HG03280 (cell line): ENCODE data around the gene TUBB.

Experiments used
- ATAC-seq: cut with Tn5 transposase; IDR thresholded peaks from one replicate; pipeline ENCODE4 v1.9.1; 2021; ENCODE audit warnings: mild to moderate bottlenecking, moderate library complexity; ENCODE audit not compliant: unreplicated experiment

TUBB gene

DNA sequence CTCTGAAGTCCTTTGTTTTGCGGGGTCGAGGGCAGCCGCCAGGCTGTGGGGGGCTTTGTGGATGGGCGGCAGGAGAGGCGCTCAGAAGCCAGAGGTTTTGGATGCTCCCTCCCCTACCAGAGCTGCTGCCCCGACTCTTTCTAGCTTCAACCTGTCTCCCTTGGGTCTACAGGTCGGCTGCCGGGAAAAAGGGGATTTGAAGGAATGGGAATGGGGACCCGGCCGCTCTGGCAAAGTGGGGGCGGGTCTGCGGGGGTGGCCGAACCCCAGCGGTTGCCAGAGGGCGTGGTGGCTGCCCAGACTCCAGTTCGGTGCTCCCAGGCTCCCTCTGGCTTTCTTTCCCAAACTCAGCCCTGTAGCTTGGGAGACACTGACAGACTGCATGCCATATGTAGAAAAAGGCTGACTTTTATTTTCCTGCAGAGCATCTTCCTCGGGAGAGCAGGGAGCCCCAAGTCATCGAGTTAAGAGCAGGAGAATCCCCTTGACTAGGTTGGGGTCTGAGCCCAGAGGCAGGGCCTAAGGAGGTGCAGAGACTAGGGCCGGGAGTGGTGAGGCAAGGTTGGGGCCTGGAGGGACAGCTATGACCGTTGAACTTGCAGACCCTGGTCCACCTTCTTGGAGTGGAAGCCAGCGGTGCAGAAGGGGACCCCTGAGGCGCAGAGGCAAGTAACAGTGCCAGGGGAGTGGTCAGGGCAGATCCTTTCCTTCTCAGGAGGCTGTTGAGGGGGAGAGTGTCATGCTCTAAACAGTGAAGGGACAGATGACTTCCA lies 32.3 kb upstream of the TUBB start:
- ATAC-seq = no peak

DNA sequence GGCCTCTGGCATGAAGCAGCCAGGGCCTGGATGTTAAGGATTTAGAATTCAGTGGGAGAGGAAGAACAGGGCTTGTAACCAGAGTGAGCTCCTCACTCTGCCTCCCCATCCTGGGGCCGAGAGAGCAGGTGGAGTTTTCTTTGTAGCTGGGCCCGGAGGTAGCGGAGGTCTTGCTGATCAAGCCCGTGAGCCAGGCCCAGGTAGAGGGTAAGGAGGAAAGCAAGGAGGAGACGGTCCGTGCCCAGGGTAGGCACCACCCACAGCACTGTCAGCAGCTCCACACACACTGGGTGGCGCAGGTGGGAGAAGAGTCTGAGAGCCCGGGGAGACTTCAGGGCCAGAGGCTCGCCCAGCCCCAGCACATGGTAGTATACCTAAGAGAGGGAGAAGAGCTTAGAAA lies 31.6 kb upstream of the TUBB start:
- no peak for ATAC-seq

DNA sequence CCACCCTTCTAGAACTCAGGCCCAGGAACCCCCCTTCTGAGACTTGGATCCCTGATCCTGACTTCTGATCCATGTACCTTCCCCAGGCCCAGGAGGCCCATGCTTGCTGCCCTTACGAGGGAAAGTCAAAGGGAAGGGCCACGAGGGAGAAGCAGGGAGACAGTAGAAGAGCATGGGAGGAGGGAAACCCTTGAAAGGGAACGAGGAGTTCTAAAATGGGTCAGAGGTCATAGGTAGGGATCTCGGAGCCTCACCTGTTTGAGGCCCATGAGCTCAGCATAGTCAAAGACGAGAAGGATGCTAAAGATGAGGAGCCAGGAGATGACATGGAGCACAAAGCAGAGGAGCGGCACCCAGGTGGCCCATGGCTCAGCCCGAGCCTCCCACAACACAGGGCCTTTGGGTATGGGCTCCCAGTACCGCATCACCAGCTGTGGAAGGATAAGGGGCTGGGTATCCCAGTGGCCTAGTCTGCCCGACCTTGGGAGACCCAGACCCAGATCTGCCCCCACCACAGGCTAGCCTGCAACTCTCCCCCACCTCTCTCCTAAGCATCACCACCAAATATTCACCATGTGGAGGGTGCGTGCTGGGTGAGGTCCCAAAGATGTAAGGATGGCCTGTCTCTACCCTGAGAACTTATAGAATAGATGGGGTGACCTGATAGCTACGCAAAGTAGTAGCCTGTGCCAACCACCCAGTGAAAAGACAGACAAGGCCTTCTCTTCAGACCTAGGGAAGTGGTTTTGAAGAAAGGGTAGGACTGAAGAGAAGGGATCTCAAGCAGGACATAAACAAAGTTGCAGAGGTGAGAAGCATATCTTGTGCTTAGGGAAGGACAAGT lies 30.9 kb upstream of the TUBB start:
- no peak for ATAC-seq

DNA sequence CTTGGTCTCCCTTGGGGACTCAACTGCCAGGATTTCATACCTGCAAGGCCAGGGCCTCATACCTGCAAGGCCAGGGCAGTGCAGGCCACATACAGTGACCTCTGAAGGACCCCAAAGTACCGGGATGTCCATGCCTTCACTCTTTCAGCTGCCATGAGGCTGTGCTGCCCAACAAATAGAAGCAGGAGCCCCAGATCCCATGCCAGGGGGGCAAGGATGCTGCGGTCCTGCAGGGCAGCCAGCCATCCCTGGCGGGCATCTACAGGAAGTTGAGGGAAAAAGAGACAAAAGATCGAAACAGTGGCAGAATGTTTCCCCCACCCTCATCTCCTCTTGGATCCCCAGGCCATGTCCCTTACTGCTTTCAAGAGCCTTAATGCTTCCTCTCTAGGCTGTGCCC lies 30.2 kb upstream of the TUBB start:
- no peak for ATAC-seq

DNA sequence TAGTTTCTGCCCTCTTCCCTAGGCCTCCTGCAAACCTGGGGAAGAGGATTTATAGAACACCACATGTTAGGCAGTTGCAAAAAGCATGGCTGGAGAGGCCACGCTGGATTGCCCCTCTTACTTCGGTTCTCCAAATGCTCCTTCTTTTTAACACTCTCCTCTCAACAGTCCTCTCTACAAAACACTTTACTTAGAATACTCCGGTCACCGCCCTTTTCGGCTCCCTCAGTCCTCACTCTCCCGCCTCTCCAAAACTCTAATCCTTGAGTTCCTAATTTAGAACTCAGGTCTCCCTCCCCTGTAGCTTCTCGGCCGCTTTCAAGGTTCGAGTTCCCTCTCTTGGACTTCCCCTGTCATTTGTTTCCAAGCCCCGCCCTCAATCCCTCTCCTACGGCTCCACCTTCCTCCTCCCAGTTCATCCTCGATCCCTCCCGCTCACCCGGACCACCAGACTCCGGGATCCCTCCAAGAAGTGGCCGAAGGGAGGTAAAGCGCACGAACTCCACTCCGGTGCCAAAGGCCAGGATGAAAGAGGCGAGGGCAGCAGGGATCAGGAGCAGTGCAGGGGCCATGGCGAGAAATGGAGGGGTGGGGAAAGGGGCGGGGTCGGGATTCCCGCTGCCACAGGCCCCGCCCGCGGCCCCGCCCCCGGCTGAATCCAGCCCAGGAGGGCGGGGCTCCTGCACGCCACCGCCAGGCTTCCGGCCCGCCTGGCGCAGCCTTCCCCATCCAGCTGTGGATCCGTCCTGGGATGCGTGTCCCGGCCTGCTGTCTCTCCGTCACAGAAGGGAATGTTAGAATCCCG lies 29.5 kb upstream of the TUBB start, which contains the start of gene NRM:
Gene NRM, minus strand, starts transcription at position 582 of the 805 bp plus-strand sequence. Its CDS starts 10 bp downstream, at position 572.
- peak; percentile 45 for ATAC-seq

DNA sequence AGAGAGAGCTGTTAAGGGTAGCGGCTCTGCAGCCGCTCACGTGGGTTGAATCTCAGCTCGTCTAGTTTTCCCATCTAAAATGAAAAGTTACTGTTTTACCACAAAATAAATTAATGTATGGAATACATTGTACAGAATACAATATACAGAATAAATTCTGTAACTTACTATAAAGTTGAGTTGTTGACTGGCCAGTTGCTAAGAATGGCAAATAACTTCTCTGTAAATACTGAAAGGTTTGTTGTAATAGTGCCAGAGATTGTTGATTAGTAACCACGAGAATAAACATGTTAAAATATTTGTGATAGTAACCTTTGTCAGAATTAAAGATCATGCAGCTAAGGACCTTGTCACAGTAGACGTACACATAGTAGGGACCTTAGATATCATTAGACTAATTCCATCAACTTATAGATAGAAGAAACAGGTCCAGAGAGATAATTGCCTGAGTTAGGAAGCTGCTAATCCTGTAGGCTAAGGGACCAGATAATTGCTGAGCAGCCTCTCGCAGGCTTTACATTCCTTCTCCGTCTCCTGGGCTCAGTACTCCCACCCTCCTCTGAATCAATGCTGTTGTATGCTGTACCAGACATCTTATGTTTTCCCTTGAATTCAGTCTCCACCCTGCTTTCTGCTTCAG lies 28.8 kb upstream of the TUBB start:
- no peak for ATAC-seq

DNA sequence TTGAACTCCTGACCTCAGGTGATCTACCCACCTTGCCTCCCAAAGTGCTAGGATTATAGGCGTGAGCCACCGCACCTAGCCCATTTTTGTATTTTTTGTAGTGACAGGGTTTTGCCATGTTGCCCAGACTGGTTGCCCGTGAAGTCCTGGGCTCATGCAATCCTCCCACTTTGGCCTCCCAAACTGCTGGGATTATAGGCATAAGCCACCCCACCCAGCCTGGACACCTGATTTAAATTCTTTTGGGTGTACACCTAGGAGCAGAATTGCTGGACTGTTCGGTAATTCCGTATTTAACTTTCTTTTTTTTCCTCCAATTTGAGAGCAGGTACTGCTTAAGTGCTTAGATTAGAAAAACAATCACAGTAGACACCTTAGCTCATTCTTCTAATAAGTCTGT lies 23.7 kb upstream of the TUBB start:
- no peak for ATAC-seq

DNA sequence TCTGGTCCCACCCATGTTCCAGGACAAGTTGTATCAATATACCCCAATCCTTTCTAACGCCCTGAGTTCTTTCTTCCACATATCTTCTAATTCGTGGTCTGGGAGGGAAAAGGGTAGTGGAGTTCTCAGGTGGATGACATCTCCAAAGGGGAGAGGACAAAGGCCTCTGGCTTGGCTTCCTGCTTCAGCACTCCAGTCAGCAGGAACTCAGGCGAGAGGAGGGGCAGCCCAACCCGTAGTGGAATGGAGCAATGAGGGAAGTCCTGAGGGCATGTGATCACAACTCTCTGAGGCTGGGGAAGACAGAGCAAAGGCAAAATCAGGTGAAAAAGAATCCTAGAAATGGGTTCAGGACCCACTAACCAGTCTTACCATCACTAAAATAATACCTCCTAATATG lies 19.8 kb upstream of the TUBB start:
- ATAC-seq = no peak

DNA sequence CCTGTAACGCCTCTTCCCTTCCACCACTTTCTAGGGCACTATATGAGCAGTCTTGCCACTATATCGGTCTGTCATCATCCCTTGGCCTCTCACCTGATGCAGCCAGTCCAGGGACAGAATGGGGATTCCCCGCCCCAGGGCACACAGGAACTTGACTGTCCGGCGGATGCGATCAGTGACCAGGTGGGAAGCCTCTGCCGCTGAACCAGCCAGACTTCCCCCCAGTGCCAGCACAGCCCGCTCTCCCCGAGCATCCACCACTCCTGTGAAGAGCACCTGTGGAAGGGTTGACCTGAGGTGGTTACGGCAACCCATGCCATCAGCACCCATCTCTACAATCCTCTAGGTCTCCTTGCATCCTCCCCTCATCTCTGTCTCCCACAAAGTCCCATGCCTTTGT lies 17.1 kb upstream of the TUBB start:
- ATAC-seq = no peak

DNA sequence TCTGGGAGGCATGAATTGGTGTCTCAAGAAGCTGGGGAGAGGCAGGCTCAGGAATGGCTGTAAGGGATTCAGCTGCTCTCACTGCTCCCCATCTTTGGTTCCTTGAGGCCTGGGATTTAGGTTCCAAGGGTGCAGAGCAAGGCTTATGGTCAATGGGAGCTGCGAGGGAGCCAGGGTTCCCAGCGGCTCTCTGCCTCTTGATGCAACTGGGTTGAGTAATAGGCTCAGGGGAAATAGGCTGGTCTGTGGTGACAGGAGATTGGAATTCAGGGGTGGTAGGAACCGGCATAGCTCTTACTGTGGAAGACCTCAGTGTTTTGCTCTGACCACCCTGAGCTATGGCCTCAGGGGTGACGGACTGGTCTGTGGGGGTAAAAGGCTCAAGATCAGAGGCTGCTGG lies 16.3 kb upstream of the TUBB start:
- ATAC-seq = no peak

DNA sequence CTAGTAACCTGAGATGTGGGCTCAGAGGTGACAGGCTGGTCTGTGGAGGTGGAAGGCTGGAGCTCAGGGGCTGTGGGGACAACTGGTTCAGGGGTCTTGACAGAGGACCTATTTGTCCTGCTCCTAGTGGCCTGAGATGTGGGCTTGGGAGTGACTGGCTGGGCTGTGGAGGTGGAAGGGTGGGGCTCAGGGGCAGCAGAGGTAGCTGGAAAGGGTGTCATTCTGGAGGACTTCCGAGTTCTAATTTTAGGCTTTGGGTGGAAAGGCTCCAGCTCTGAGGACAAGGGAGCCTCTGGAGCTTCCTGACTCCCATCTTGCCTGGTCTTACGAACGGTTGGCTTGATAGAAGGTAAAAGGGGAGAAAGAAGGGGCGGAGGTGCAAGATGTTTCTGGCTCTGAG lies 14.5 kb upstream of the TUBB start:
- ATAC-seq = no peak

DNA sequence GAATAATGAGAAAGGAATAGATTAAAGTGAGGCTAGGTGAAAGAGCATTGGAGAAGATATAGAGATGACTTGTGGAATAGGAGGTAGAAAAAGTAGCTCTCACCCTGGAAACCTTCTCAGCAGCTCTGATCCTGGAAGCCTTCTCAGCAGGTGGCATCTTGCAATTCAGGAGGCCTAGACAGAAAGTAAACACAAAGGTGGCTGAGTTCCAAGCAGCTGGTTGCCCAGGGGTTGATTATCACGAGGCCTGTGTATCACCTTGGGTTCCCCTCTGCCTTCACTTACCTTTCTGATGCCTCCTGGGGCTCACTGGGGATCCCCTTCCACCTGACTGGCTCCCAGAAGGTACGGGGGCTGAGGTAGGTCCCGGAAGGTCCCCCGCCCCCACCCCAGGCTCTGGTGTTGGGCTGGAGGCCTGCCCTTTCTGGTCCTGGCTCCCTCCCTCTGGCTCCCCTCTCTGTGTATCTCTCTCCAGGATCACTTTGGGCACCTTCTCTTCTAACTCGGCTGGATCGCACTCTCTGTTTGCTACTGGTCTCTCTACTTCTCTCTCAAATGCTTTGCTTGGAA lies 12.8 kb upstream of the TUBB start:
- no peak for ATAC-seq

DNA sequence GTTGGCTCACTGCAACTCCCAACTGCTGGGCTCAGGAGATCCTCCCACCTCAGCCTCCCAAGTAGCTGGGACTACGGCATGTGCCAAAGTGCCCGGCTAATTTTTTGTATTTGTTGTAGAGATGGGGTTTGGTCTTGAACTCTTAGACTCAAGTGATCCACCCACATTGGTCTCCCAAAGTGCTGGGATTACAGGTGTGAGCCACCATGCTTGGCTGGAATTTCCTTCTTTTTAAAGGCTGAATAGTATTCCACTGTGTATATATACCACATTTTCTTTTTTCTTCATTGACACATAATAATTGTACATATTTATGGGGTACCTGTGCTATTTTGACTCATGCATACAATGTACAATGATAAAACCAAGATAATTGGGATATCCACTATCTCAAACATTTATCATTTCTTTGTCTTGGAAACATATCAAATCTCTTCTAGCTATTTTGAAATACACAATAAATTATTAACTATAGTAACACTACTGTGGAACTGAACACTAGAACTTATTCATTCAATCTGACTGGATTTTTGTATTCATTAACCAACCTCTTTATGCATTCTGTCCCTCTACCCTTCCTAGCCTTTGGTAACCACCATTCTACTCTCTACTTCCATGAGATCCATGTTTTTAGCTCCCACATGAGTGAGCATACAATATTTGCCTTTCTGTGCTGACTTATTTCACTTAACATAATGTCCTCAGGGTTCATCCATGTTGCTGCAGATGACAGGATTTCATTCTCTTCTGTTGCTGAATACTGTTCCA lies 10.9 kb upstream of the TUBB start:
- ATAC-seq = no peak

DNA sequence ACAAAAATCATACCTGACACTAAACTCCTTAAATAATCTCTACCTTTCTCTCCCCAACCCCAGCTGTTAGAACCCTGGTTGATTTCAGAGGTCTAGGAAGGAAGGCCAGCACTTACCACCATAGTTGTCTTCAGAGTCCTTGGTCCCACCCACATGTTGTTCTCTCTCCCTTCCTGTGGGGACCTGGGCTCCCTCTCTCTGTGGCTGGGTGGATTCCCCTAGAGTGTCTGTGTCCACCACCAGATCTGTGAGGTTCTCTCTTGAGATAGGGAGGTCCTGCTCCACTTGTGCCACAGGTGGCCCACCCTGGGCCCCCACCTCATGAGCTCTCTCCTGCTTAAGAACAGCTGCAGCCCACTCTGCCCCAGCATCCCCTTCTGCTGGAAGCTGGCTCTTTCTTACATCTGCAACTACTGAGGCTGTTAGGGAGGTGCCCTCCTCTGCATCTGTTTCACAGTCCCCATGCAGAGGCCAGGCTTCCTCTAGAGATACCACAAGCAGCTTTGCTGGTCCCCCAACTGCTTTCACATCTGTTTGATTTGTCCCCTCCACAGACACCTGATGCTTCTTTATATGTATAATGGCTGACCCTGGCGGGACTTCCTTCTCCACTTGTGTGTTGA lies 8.3 kb upstream of the TUBB start:
- ATAC-seq = no peak

DNA sequence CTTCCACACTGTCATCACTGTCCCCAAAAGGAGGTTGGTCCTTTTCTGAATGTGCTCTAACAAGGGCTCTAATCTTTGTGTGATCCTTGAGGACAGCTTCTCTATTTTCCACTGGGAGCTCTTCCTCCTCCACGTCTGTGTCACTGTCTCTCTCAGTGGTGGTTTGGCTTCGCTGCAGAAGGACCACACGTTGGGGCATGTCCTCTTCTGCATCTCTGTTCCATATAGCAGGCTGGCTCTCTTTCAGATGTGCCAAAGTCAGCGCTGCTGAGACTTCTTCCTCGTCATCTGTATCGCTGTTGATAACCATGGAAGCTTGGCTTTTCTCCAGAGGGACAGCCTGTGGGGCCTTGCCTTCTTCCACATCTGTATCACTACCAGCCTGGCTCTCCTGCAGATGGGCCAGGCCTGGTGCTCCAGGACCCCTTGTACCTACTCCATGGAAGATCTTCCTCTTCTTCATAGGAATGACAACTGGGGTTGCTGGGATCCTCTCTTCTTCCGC lies 7.7 kb upstream of the TUBB start:
- ATAC-seq = no peak

DNA sequence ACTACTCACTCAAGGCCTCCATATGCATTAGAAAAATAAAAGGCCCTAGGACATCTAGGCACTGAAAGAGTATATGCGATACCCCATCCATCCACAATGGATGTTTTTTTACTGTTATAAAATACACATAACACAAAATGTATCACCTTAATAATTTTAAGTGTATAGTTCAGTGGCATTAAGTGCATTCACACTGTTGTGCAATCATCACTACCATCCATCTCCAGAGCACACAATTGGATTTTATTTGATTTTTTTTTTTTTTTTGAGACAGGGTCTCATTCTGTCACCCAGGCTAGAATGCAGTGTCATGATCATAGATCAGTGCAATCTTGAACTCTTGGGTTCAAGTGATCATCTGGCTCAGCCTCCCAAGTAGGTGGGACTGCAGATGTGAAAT lies 5.9 kb upstream of the TUBB start:
- ATAC-seq = no peak

DNA sequence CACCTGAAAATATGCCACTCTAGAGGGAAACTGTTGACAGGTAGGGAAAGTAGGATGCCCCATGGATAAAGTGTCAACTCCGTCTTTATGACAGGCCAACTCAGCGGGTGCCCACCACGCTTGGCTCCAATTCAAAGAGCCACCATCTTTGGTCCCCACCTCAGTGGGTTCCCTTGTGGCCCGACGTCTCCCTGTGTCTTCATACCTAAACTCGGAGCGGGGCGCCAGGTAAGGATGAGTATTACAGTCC lies 3.3 kb upstream of the TUBB start:
- no peak for ATAC-seq

DNA sequence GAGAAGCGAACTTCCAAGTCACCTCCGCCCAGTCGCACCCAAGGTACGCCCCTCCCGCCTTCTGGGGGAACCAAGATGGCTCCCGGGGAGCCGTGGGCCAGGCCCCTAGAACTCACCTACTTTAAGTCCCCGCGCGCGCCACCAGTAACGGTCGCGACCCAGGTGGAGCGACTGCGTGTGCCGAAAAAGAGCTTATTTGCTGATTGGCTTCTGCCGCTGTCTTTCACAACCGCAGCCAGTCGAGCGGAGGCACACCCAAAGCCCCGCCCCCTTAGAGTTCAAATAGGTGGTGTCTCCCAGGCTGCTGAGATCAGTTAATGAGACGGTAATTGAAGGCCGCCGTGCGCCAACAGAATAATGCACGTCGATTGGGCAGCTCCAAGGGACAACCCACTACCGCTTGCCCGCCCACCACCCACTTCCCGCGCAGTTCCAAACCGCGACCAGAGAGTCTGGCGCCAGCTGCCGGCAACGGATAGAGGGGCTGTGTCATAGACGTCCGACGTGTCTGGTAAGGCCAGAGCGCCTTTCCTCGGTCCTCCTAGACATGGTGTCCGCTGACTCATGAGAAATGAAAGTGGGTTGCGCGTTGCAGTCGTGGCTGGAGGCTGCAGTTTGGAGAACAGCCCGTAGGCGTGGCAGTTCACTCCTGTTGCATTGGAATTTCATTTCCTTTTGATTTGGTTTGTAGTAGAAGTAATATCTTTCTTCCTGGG lies 2.9 kb upstream of the TUBB start, which contains the start of gene MDC1:
Gene MDC1, minus strand, starts transcription at position 153 of the 716 bp plus-strand sequence. CDS start 2,106 bp downstream, outside the sequence.
- ATAC-seq = peak; percentile 73
